Astrocyte (in vitro differentiated cells and primary cell): ENCODE measurements around the gene PRDM15. TPM values are rescaled to one million over a fixed set of nuclear protein-coding genes. Genes with fewer than 3 reads are reported as not detected.

Experiments used
- DNase-seq: peaks from one replicate; pipeline ENCODE4 v3.0.0-alpha.2; 2010; ENCODE audit warnings: low read depth
- FAIRE-seq: peaks from 2 replicates; lab custom pipeline; 2011; peaks lifted over from hg19 to GRCh38; lab: Jason Lieb, UNC
- H2AFZ ChIP-seq: 2 replicates; pipeline ENCODE4 v1.6.0; 2012; ENCODE audit warnings: low read depth, low read length, inconsistent platforms
- H3K27ac ChIP-seq: 2 replicates; pipeline ENCODE4 v1.5.1; 2011; ENCODE audit warnings: low read depth, low read length, inconsistent platforms
- H3K27me3 ChIP-seq: 2 replicates; pipeline ENCODE4 v1.6.0; 2011; ENCODE audit warnings: low read length, inconsistent platforms; ENCODE audit not compliant: insufficient read depth
- H3K36me3 ChIP-seq: 2 replicates; pipeline ENCODE4 v1.5.1; 2011; ENCODE audit warnings: low read length, inconsistent platforms; ENCODE audit not compliant: insufficient read depth
- H3K4me1 ChIP-seq: 2 replicates; pipeline ENCODE4 v1.5.1; 2011; ENCODE audit warnings: low read length, inconsistent platforms; ENCODE audit not compliant: insufficient read depth
- H3K4me2 ChIP-seq: 2 replicates; pipeline ENCODE4 v1.6.0; 2012; ENCODE audit warnings: low read length, inconsistent platforms
- H3K4me3 ChIP-seq: 2 replicates; pipeline ENCODE4 v1.5.1; 2011; ENCODE audit warnings: low read depth, mild to moderate bottlenecking, low read length, inconsistent platforms; ENCODE audit not compliant: insufficient read depth
- H3K79me2 ChIP-seq: 2 replicates; pipeline ENCODE4 v1.6.0; 2012; ENCODE audit warnings: mild to moderate bottlenecking, low read length, inconsistent platforms; ENCODE audit not compliant: insufficient read depth
- H3K9ac ChIP-seq: 2 replicates; pipeline ENCODE4 v1.6.0; 2012; ENCODE audit warnings: mild to moderate bottlenecking, low read length, inconsistent platforms
- H3K9me3 ChIP-seq: 2 replicates; pipeline ENCODE4 v1.5.1; 2012; ENCODE audit warnings: low read depth, mild to moderate bottlenecking, low read length, inconsistent platforms; ENCODE audit not compliant: insufficient read depth
- H4K20me1 ChIP-seq: 2 replicates; pipeline ENCODE4 v1.6.0; 2012; ENCODE audit warnings: low read length, inconsistent platforms; ENCODE audit not compliant: insufficient read depth
- H3K27ac Mint-ChIP-seq: one replicate; pipeline ENCODE4 v1.8.0; 2021; ENCODE audit warnings: mild to moderate bottlenecking, mixed read lengths; ENCODE audit not compliant: unreplicated experiment
- H3K27me3 Mint-ChIP-seq: one replicate; pipeline ENCODE4 v1.8.0; 2021; ENCODE audit warnings: low read depth, mixed read lengths; ENCODE audit not compliant: unreplicated experiment
- H3K36me3 Mint-ChIP-seq: one replicate; pipeline ENCODE4 v1.8.0; 2021; ENCODE audit warnings: low read depth, mixed read lengths; ENCODE audit not compliant: unreplicated experiment
- H3K4me1 Mint-ChIP-seq: one replicate; pipeline ENCODE4 v1.8.0; 2021; ENCODE audit warnings: low read depth, mixed read lengths; ENCODE audit not compliant: unreplicated experiment
- H3K4me3 Mint-ChIP-seq: one replicate; pipeline ENCODE4 v1.8.0; 2021; ENCODE audit warnings: mild to moderate bottlenecking, moderate library complexity, mixed read lengths; ENCODE audit not compliant: unreplicated experiment
- H3K9me3 Mint-ChIP-seq: one replicate; pipeline ENCODE4 v1.8.0; 2021; ENCODE audit warnings: mild to moderate bottlenecking, mixed read lengths; ENCODE audit not compliant: unreplicated experiment
- CTCF ChIP-seq: IDR thresholded peaks from 2 replicates; pipeline ENCODE4 v1.5.1; 2011; ENCODE audit warnings: low read depth, mild to moderate bottlenecking, inconsistent platforms, low read length, moderate library complexity; ENCODE audit not compliant: insufficient read depth
- EZH2 ChIP-seq: IDR thresholded peaks from 2 replicates; pipeline ENCODE4 v1.6.1; 2012; ENCODE audit warnings: mild to moderate bottlenecking, low read length, inconsistent platforms; ENCODE audit not compliant: insufficient read depth
- total RNA-seq: library from RNA; stranded (reverse); gene quantifications from 2 replicates; pipeline ENCODE4 v1.2.1, GENCODE V29; 2021

PRDM15 gene
- total RNA-seq, 1 donor from 2014 or later, result 6.8 TPM

- no peak overlapping the region for H3K4me3 ChIP-seq
- no peaks in the 10 kb centered on the region for H4K20me1 ChIP-seq
- Mint-ChIP-seq H3K27ac (no peak overlapping the region), H3K27me3 (peaks cover 1% of the 10 kb centered on the region), H3K9me3 (no peaks in the 10 kb centered on the region), H3K4me3 (no peak overlapping the region), H3K4me1 (no peaks in the 10 kb centered on the region), H3K36me3 (peaks cover 15% of the 10 kb centered on the region)
- H3K4me1 ChIP-seq, result no peaks in the 10 kb centered on the region
- H3K36me3 ChIP-seq, result no peaks in the 10 kb centered on the region
- TF ChIP-seq CTCF (no peak), EZH2 (no peak)
- DNase-seq, result no peak
- no peaks in the 10 kb centered on the region for H3K9me3 ChIP-seq
- no peaks in the 10 kb centered on the region for H3K79me2 ChIP-seq
- no peak overlapping the region for H3K9ac ChIP-seq
- no peak overlapping the region for H3K4me2 ChIP-seq
- H3K27me3 ChIP-seq, result no peaks in the 10 kb centered on the region
- no peak overlapping the region for H2AFZ ChIP-seq
- no peak for FAIRE-seq
- H3K27ac ChIP-seq, result no peak overlapping the region
Observed at GRCh38 chr21:41820384-41821080, 58.6 kb downstream of the PRDM15 start.

GRCh38 chr21:41819856-41820281 is 59.3 kb downstream of the PRDM15 start:
- Histone ChIP-seq H2AFZ (no peak overlapping the region), H3K27me3 (no peaks in the 10 kb centered on the region), H4K20me1 (no peaks in the 10 kb centered on the region), H3K36me3 (no peaks in the 10 kb centered on the region), H3K4me3 (no peak overlapping the region), H3K27ac (no peak overlapping the region), H3K9me3 (no peaks in the 10 kb centered on the region), H3K4me1 (no peaks in the 10 kb centered on the region), H3K9ac (no peak overlapping the region), H3K4me2 (no peak overlapping the region), H3K79me2 (no peaks in the 10 kb centered on the region)
- no peak for DNase-seq
- no peak for FAIRE-seq
- Mint-ChIP-seq H3K9me3 (no peaks in the 10 kb centered on the region), H3K27me3 (peaks cover 1% of the 10 kb centered on the region), H3K4me1 (no peaks in the 10 kb centered on the region), H3K27ac (no peak overlapping the region), H3K36me3 (peaks cover 13% of the 10 kb centered on the region), H3K4me3 (no peak overlapping the region)
- TF ChIP-seq CTCF, result no peak
- TF ChIP-seq EZH2, result no peak

DNA sequence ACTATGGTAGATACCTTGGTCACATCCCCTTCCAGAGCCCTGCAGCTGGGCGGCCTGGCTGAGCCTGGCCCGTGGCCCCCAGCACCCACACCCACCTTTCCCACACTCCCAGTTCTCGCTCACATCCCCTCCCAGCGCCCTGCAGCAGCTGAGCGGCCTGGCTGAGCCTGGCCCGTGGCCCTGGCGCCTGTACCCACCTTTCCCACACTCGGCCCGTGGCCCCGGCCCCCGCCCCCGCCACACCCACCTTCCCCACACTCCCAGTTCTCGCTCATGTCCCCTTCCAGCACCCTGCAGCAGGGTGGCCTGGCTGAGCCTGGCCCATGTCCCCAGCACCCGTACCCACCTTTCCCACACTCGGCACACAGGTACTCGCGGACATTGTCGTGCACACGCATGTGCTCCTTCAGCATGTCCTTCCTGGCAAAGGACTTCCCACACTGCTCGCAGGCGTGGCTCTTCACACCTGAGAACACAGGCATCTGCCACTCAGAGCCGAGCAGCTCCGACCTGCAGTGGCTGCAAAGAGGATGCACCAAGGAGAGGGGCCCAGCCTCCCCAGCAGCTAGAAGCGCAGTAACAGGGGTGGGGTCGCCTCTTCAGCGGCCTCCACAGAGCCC is 59.8 kb downstream of the PRDM15 start:
- Histone ChIP-seq H3K4me1 (no peaks in the 10 kb centered on the region), H3K27me3 (no peaks in the 10 kb centered on the region), H3K79me2 (no peaks in the 10 kb centered on the region), H3K27ac (no peak overlapping the region), H3K4me2 (no peak overlapping the region), H3K9me3 (no peaks in the 10 kb centered on the region), H2AFZ (no peak overlapping the region), H3K36me3 (no peaks in the 10 kb centered on the region), H3K4me3 (no peak overlapping the region), H3K9ac (no peak overlapping the region), H4K20me1 (no peaks in the 10 kb centered on the region)
- no peaks in the 10 kb centered on the region for H3K4me1 Mint-ChIP-seq
- H3K9me3 Mint-ChIP-seq, result no peaks in the 10 kb centered on the region
- no peak for FAIRE-seq
- no peak overlapping the region for H3K4me3 Mint-ChIP-seq
- peaks cover 13% of the 10 kb centered on the region for H3K36me3 Mint-ChIP-seq
- H3K27me3 Mint-ChIP-seq, result peaks cover 1% of the 10 kb centered on the region
- no peak for TF ChIP-seq CTCF
- no peak for TF ChIP-seq EZH2
- H3K27ac Mint-ChIP-seq, result no peak overlapping the region
- no peak for DNase-seq
